OCI-LY7 (cell line): ENCODE measurements around the gene TCF12. TPM values are rescaled to one million over a fixed set of nuclear protein-coding genes. Genes with fewer than 3 reads are reported as not detected.
A peak's percentile ranks its signal among the peaks of the same experiment; 100 is the strongest.

ENCODE experiments used
- BruUV-seq: library from RNA; stranded (reverse); fragments of 400-500 nt; replicated peaks from 2 replicates; lab custom pipeline; 2021; lab: Mats Ljungman, UMichigan
- CTCF ChIA-PET: fragments of 300-600 bp; sonication (Branson Sonifier 250); formaldehyde crosslinking; loops from one replicate; lab custom pipeline; 2022; ENCODE audit warnings: antibody characterized with exemption; ENCODE audit not compliant: unreplicated experiment; lab: Charles Lee
- POLR2A ChIA-PET: fragments of 300-600 bp; sonication (Branson Sonifier 250); formaldehyde crosslinking; loops from one replicate; lab custom pipeline; 2022; ENCODE audit warnings: antibody characterized with exemption; lab: Charles Lee
- DNase-seq: peaks from one replicate; pipeline ENCODE4 v3.0.0-alpha.2; 2015; ENCODE audit warnings: low spot score
- H2AFZ ChIP-seq: fragments of 200-600 bp; sonication (generic), shearing (Covaris generic); 2 replicates; pipeline ENCODE4 v1.6.1; 2014; ENCODE audit warnings: mild to moderate bottlenecking, antibody characterized with exemption, low read length, moderate library complexity
- H3K27ac ChIP-seq: fragments of 200-600 bp; sonication (generic); 2 replicates; pipeline ENCODE4 v1.5.1; 2014; ENCODE audit warnings: mixed run types, low read depth, mild to moderate bottlenecking, moderate library complexity, low read length, inconsistent platforms; ENCODE audit not compliant: poor library complexity, severe bottlenecking
- H3K36me3 ChIP-seq: fragments of 200-600 bp; sonication (generic); 2 replicates; pipeline ENCODE4 v1.6.1; 2014; ENCODE audit warnings: mild to moderate bottlenecking, antibody characterized with exemption, low read length, moderate library complexity, mixed read lengths; ENCODE audit not compliant: insufficient read depth
- H3K4me1 ChIP-seq: fragments of 200-600 bp; sonication (generic); 2 replicates; pipeline ENCODE4 v1.5.1; 2014; ENCODE audit warnings: mild to moderate bottlenecking, low read length; ENCODE audit not compliant: insufficient read depth, poor library complexity, severe bottlenecking
- H3K4me2 ChIP-seq: fragments of 200-600 bp; sonication (generic); 2 replicates; pipeline ENCODE4 v1.6.1; 2014; ENCODE audit warnings: mild to moderate bottlenecking, low read length
- H3K4me3 ChIP-seq: fragments of 200-600 bp; sonication (generic); 2 replicates; pipeline ENCODE4 v1.5.1; 2014; ENCODE audit warnings: mild to moderate bottlenecking, low read depth, low read length; ENCODE audit not compliant: poor library complexity, severe bottlenecking
- H3K79me2 ChIP-seq: fragments of 200-600 bp; sonication (generic); 2 replicates; pipeline ENCODE4 v1.6.1; 2016; ENCODE audit warnings: low read depth, mild to moderate bottlenecking, low read length, moderate library complexity, mixed read lengths; ENCODE audit not compliant: insufficient read depth
- H3K9me2 ChIP-seq: fragments of 200-600 bp; sonication (generic); 2 replicates; pipeline ENCODE4 v1.6.1; 2016; ENCODE audit warnings: mild to moderate bottlenecking, low read length, mixed read lengths; ENCODE audit not compliant: insufficient read depth
- H3K9me3 ChIP-seq: fragments of 200-600 bp; sonication (generic); 2 replicates; pipeline ENCODE4 v1.6.1; 2014; ENCODE audit warnings: mild to moderate bottlenecking, mixed run types, low read length, mixed read lengths
- H4K20me1 ChIP-seq: fragments of 200-600 bp; sonication (generic); 2 replicates; pipeline ENCODE4 v1.6.1; 2014; ENCODE audit warnings: mild to moderate bottlenecking, antibody characterized with exemption, low read length, moderate library complexity, mixed read lengths; ENCODE audit not compliant: insufficient read depth
- CTCF ChIP-seq: fragments of 200-600 bp; sonication (generic); conservative IDR thresholded peaks from 2 replicates; pipeline ENCODE4 v1.5.1; 2014; ENCODE audit warnings: mild to moderate bottlenecking, antibody characterized with exemption, low read length, moderate library complexity, mixed read lengths
- EZH2phosphoT487 ChIP-seq: fragments of 200-600 bp; sonication (generic); IDR thresholded peaks from 2 replicates; pipeline ENCODE4 v1.6.1; 2018; ENCODE audit warnings: low read depth, borderline replicate concordance, mild to moderate bottlenecking, mixed run types, antibody characterized with exemption, low read length, moderate library complexity, mixed read lengths
- intact Hi-C: fragments of 100-400 bp; cut with micrococcal nuclease; formaldehyde crosslinking; loops from one replicate; pipeline ENCODE4 v1.10.0; 2022; ENCODE audit not compliant: unreplicated experiment
- total RNA-seq, 2 experiments: library from RNA; depleted of rRNA in 1 of 2; stranded (reverse); fragments of >200 nt in 1 of 2; shearing (Covaris generic) in 1 of 2; gene quantifications; 2 replicates each; pipeline ENCODE4 v1.2.3, GENCODE V29; 2014 to 2022

TCF12 gene
- total RNA-seq, 2 experiments from 2014 or later: 51.6 to 139 TPM

- DNase-seq: no peak
- Histone ChIP-seq H3K4me3 (no peak overlapping the region), H2AFZ (no peak overlapping the region), H4K20me1 (no peaks in the 10 kb centered on the region), H3K9me3 (no peaks in the 10 kb centered on the region), H3K79me2 (no peaks in the 10 kb centered on the region), H3K4me2 (no peak overlapping the region), H3K36me3 (no peaks in the 10 kb centered on the region), H3K9me2 (no peaks in the 10 kb centered on the region), H3K4me1 (peaks cover 11% of the 10 kb centered on the region), H3K27ac (no peak overlapping the region)
- intact Hi-C loops: no loop called here
- TF ChIP-seq EZH2phosphoT487 (no peak), CTCF (no peak)
- CTCF ChIA-PET: no interaction called here
- POLR2A ChIA-PET: no interaction called here
- BruUV-seq: no TSS peak
Observed at GRCh38 chr15:57316451-57316850, 398.0 kb downstream of the TCF12 start.

- H3K4me3 ChIP-seq: no peak overlapping the region
- H3K79me2 ChIP-seq: no peaks in the 10 kb centered on the region
- peaks cover 28% of the 10 kb centered on the region for H3K4me1 ChIP-seq
- no TSS peak for BruUV-seq
- no peak overlapping the region for H3K4me2 ChIP-seq
- H4K20me1 ChIP-seq: no peaks in the 10 kb centered on the region
- H2AFZ ChIP-seq: no peak overlapping the region
- TF ChIP-seq CTCF: no peak
- TF ChIP-seq EZH2phosphoT487: no peak
- DNase-seq: no peak
- no peaks in the 10 kb centered on the region for H3K9me2 ChIP-seq
- intact Hi-C loops: no loop called here
- ChIA-PET POLR2A (no interaction called here), CTCF (no interaction called here)
- no peaks in the 10 kb centered on the region for H3K9me3 ChIP-seq
- no peak overlapping the region for H3K27ac ChIP-seq
- no peaks in the 10 kb centered on the region for H3K36me3 ChIP-seq
Observed at GRCh38 chr15:57319226-57319918, 400.9 kb downstream of the TCF12 start.

- BruUV-seq: no TSS peak
- H3K9me2 ChIP-seq: no peaks in the 10 kb centered on the region
- H3K4me1 ChIP-seq: peaks cover 28% of the 10 kb centered on the region
- H4K20me1 ChIP-seq: no peaks in the 10 kb centered on the region
- ChIA-PET CTCF (no interaction called here), POLR2A (no interaction called here)
- no peaks in the 10 kb centered on the region for H3K9me3 ChIP-seq
- H3K27ac ChIP-seq: no peak overlapping the region
- H3K4me3 ChIP-seq: no peak overlapping the region
- TF ChIP-seq CTCF (no peak), EZH2phosphoT487 (no peak)
- no peak overlapping the region for H3K4me2 ChIP-seq
- H2AFZ ChIP-seq: 0 out of 2 replicates have a peak overlapping the region, but pooled peaks have one; percentile 74
- intact Hi-C loops: no loop called here
- no peaks in the 10 kb centered on the region for H3K36me3 ChIP-seq
- no peaks in the 10 kb centered on the region for H3K79me2 ChIP-seq
- no peak for DNase-seq
Observed at GRCh38 chr15:57319919-57320560, 401.6 kb downstream of the TCF12 start.
